ENCODE results near the gene IFNL3. TPM values are rescaled to one million over a fixed set of nuclear protein-coding genes. Genes with fewer than 3 reads are reported as not detected.

Gene IFNL3
- total RNA-seq, 1 donor from 2014 or later = not detected

GRCh38 chr19:39196320-39196719, 48.5 kb downstream of the IFNL3 start:
- H3K4me2 ChIP-seq = peak overlapping the region; percentile 86
- no peaks in the 10 kb centered on the region for H4K20me1 ChIP-seq (ENCODE audit: low read depth)
- H3F3A ChIP-seq (ENCODE audit: low read depth) = peaks cover 17% of the 10 kb centered on the region
- peaks cover 45% of the 10 kb centered on the region for H3K27me3 ChIP-seq
- no peaks in the 10 kb centered on the region for H3K36me3 Mint-ChIP-seq
- H3K79me2 ChIP-seq (ENCODE audit: low read depth) = no peaks in the 10 kb centered on the region
- H3K27me3 Mint-ChIP-seq (ENCODE audit: insufficient read depth, low read depth) = peaks cover 36% of the 10 kb centered on the region
- H3K4me3 ChIP-seq = peak overlapping the region; percentile 46
- no peaks in the 10 kb centered on the region for H3K36me3 ChIP-seq
- no peak overlapping the region for H3K27ac Mint-ChIP-seq
- H3K9me3 ChIP-seq (ENCODE audit: low read depth) = no peaks in the 10 kb centered on the region
- DNase-seq (ENCODE audit: low spot score) = peak; percentile 77
- H2AFZ ChIP-seq (replicated peaks) = peak overlapping the region; percentile 82
- no peak overlapping the region for H3K27ac ChIP-seq
- peaks cover 36% of the 10 kb centered on the region for H3K4me1 Mint-ChIP-seq
- H3K9me3 Mint-ChIP-seq = no peaks in the 10 kb centered on the region
- H3K9ac ChIP-seq = no peak overlapping the region
- TF ChIP-seq CTCF (IDR thresholded peaks at IDR 0.05) = no peak
- TF ChIP-seq EZH2 (IDR thresholded peaks at IDR 0.05) = no peak
- H3K4me3 Mint-ChIP-seq = peak overlapping the region; percentile 74
- H3K4me1 ChIP-seq = peaks cover 6% of the 10 kb centered on the region

GRCh38 chr19:39195755-39196154, 49.1 kb downstream of the IFNL3 start:
- Histone ChIP-seq H3K27ac (no peak overlapping the region), H3K9ac (no peak overlapping the region), H3K79me2 (ENCODE audit: low read depth) (no peaks in the 10 kb centered on the region), H3K9me3 (ENCODE audit: low read depth) (no peaks in the 10 kb centered on the region), H2AFZ (replicated peaks) (no peak overlapping the region), H3K36me3 (no peaks in the 10 kb centered on the region), H4K20me1 (ENCODE audit: low read depth) (no peaks in the 10 kb centered on the region), H3K4me1 (peaks cover 6% of the 10 kb centered on the region), H3F3A (ENCODE audit: low read depth) (peaks cover 17% of the 10 kb centered on the region), H3K27me3 (peaks cover 45% of the 10 kb centered on the region), H3K4me2 (peak overlapping the region; percentile 86), H3K4me3 (peak overlapping the region; percentile 46)
- Mint-ChIP-seq H3K27ac (no peak overlapping the region), H3K4me1 (peaks cover 34% of the 10 kb centered on the region), H3K36me3 (no peaks in the 10 kb centered on the region), H3K4me3 (peak overlapping the region; percentile 58), H3K27me3 (ENCODE audit: insufficient read depth, low read depth) (peaks cover 36% of the 10 kb centered on the region), H3K9me3 (no peaks in the 10 kb centered on the region)
- no peak for DNase-seq (ENCODE audit: low spot score)
- no peak for TF ChIP-seq CTCF (IDR thresholded peaks at IDR 0.05)
- no peak for TF ChIP-seq EZH2 (IDR thresholded peaks at IDR 0.05)

GRCh38 chr19:39194832-39195542, 49.8 kb downstream of the IFNL3 start:
- TF ChIP-seq CTCF (IDR thresholded peaks at IDR 0.05) (no peak), EZH2 (IDR thresholded peaks at IDR 0.05) (no peak), EZH2phosphoT487 (IDR thresholded peaks at IDR 0.05) (no peak)
- H3K4me1 Mint-ChIP-seq = peaks cover 33% of the 10 kb centered on the region
- no peak overlapping the region for H2AFZ ChIP-seq (replicated peaks)
- no peaks in the 10 kb centered on the region for H3K79me2 ChIP-seq (ENCODE audit: low read depth)
- no peaks in the 10 kb centered on the region for H3K9me3 ChIP-seq (ENCODE audit: low read depth)
- no peaks in the 10 kb centered on the region for H3K36me3 ChIP-seq
- no peak overlapping the region for H3K4me3 ChIP-seq
- no peak overlapping the region for H3K4me2 ChIP-seq
- peak overlapping the region; percentile 60 for H3K27ac Mint-ChIP-seq
- peaks cover 6% of the 10 kb centered on the region for H3K4me1 ChIP-seq
- H3K36me3 Mint-ChIP-seq = no peaks in the 10 kb centered on the region
- H3K4me3 Mint-ChIP-seq = peak overlapping the region; percentile 53
- H4K20me1 ChIP-seq (ENCODE audit: low read depth) = no peaks in the 10 kb centered on the region
- peaks cover 45% of the 10 kb centered on the region for H3K27me3 ChIP-seq
- H3K27ac ChIP-seq = no peak overlapping the region
- peaks cover 17% of the 10 kb centered on the region for H3F3A ChIP-seq (ENCODE audit: low read depth)
- H3K27me3 Mint-ChIP-seq (ENCODE audit: insufficient read depth, low read depth) = peaks cover 36% of the 10 kb centered on the region
- peak; percentile 20 for DNase-seq (ENCODE audit: low spot score)
- H3K9me3 Mint-ChIP-seq = no peaks in the 10 kb centered on the region
- no peak overlapping the region for H3K9ac ChIP-seq
